Immature natural killer cell (primary cell): ENCODE results near the gene NDUFA8. TPM values are rescaled to one million over a fixed set of nuclear protein-coding genes. Genes with fewer than 3 reads are reported as not detected.

ENCODE experiments used
- DNase-seq, 3 donors: peaks; one replicate each; pipeline ENCODE4 v3.0.0; 2022; ENCODE audit warnings: mixed read lengths in 1 of 3
- H3K27ac Mint-ChIP-seq, 6 donors: one replicate each; pipeline ENCODE4 v1.8.0; 2020; ENCODE audit warnings: mixed read lengths in 6 of 6, mild to moderate bottlenecking in 5 of 6, inconsistent platforms in 4 of 6, moderate library complexity in 3 of 6
- H3K27me3 Mint-ChIP-seq, 3 donors: one replicate each; pipeline ENCODE4 v1.8.0; 2020 to 2021; ENCODE audit warnings: low read depth in 3 of 3, mild to moderate bottlenecking in 3 of 3, mixed read lengths in 3 of 3, moderate library complexity in 3 of 3, inconsistent platforms in 1 of 3
- H3K36me3 Mint-ChIP-seq, 3 donors: one replicate each; pipeline ENCODE4 v1.8.0; 2020; ENCODE audit warnings: mixed read lengths in 3 of 3, inconsistent platforms in 2 of 3, mild to moderate bottlenecking in 2 of 3
- H3K4me1 Mint-ChIP-seq, 2 donors: one replicate each; pipeline ENCODE4 v1.8.0; 2020; ENCODE audit warnings: inconsistent platforms in 2 of 2, mild to moderate bottlenecking in 2 of 2, mixed read lengths in 2 of 2, moderate library complexity in 1 of 2
- H3K4me3 Mint-ChIP-seq, 5 donors: one replicate each; pipeline ENCODE4 v1.8.0; 2020; ENCODE audit warnings: mild to moderate bottlenecking in 5 of 5, mixed read lengths in 5 of 5, inconsistent platforms in 3 of 5, moderate library complexity in 3 of 5
- H3K9me3 Mint-ChIP-seq, 6 donors: one replicate each; pipeline ENCODE4 v1.8.0; 2020; ENCODE audit warnings: mild to moderate bottlenecking in 6 of 6, mixed read lengths in 6 of 6, inconsistent platforms in 4 of 6, moderate library complexity in 3 of 6
- polyA plus RNA-seq, 3 donors: library from polyadenylated mRNA; unstranded; fragments of 300-500 nt; fragmentation: Illumina TruSeq; gene quantifications; one replicate each; pipeline ENCODE4 v1.2.3, GENCODE V29; 2021

Gene NDUFA8
- polyA plus RNA-seq, 3 donors from 2014 or later, result 67.9 to 89.2 (median 79.3) TPM

DNA sequence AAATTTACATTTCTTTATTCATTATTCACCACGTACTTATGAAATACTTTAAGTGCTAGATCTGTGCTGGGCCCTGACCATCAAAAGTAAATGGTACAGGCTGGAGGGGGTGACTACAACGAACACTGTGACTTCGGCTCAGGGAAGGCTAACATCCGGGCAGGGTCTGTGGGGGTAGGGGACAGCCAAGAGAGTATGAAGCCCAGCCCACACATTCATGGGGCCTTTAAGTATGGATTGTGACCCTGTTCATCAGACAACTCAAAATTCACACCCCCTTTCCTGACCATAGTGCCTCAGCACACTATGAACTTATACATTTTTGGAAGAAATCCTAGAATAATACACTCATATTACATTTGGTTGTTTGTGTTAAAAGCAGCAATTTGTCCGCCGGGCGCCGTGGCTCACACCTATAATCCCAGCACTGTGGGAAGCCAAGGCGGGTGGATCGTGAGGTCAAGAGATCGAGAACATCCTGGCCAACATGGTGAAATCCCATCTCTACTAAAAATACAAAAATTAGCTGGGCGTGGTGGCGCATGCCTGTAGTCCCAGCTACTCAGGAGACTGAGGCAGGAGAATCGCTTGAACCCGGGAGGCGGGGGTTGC is 33.4 kb upstream of the NDUFA8 start:
- H3K9me3 Mint-ChIP-seq, result no peaks in the 10 kb centered on the region
- no peak for DNase-seq
- H3K4me1 Mint-ChIP-seq, result no peaks in the 10 kb centered on the region
- H3K27me3 Mint-ChIP-seq, result peaks cover 0 to 5% (median 0%) of the 10 kb centered on the region in 3 donors
- no peak overlapping the region for H3K27ac Mint-ChIP-seq
- H3K36me3 Mint-ChIP-seq, result no peaks in the 10 kb centered on the region
- no peak overlapping the region for H3K4me3 Mint-ChIP-seq

DNA sequence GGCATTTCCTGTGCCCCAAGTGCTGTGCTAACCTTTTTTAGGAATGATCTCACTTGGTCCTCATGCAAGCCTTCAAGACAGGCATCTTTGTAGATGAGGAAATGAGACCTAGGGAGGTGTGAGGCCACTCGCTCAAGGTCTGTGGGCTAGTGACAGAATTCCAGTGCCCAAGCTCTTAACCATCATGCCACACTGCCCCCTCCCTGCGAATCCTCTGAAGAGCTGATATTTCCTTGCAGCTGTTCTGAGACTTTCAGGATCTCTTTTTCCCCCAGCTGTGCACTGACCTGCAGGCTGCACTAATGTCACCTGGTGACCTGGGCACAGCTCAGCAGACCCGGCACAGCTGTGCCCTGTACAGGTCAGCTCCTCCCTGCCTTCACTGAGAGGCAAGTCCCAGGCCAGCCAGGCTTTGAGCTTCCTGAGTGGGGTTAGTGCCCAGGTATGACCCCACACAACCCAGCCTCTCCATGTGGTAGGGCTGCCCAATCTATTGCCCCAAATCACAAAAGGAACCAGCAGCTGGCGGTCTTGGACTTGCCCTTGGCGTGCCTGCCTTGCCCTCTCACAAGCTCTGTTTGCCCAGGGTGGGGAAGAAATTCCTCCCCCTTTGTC is 32.8 kb upstream of the NDUFA8 start:
- Mint-ChIP-seq H3K27me3 (peaks cover 0 to 6% (median 0%) of the 10 kb centered on the region in 3 donors), H3K27ac (no peak overlapping the region), H3K4me3 (no peak overlapping the region), H3K36me3 (no peaks in the 10 kb centered on the region), H3K4me1 (no peaks in the 10 kb centered on the region), H3K9me3 (no peaks in the 10 kb centered on the region)
- DNase-seq, result no peak

DNA sequence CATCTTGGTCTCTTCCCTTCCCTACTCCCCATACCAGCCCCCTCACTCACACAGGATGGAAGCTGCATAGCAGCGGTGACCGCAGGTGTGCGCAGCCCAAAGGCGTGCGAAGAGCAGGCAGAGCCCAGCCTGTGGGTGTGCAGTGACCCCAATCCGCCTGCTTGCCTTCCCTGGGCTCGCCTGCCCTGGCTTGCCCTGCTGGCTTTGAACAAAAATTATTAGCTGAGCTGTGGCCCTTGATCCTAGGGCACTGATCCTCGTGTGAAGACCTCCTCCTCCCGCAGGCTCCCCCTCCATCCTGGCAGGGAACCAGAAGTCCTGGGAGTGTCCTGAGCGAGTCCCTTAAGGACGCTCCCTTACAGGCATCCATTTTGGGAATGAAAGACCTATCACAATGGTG is 32.0 kb upstream of the NDUFA8 start:
- Mint-ChIP-seq H3K4me1 (no peaks in the 10 kb centered on the region), H3K9me3 (no peaks in the 10 kb centered on the region), H3K27me3 (peaks cover 0 to 6% (median 0%) of the 10 kb centered on the region in 3 donors), H3K4me3 (no peak overlapping the region), H3K36me3 (no peaks in the 10 kb centered on the region), H3K27ac (no peak overlapping the region)
- DNase-seq, result no peak

DNA sequence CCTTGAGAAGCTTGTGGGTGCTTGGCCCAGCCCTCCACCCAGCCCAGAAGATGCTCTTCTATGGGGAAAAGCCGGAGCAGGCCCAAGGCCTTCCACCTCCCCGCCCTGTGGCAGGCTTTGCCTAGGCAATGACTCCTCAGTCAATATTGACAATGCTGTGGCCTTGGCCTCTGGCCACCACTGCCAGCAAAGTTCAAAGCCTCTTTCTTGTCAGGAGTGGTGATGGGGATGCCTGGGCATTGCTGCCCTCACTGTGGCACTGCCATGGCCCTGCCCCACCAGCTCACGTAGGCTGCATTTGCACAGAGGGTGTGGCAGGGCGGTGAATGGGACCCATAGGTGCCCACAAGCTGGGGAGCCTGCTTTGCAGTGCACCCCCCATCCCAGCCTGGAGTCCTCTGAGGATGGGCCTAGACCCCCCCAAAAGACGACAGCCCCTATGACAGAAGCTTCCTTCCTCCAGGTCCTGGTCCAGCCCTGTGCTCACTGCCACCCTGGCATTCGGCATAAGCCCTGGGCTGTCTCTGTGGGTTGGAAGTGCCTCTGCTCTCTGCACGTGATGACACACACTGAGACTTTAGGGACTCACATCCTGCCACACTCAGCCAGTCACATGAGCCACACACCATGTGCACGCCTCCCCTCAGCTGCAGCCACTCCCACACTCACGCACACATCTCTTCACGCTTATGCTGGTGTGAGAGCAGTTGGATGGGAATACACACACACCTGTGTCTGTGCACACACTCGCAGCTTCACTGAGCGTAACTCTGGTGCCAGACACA is 31.2 kb upstream of the NDUFA8 start:
- no peaks in the 10 kb centered on the region for H3K36me3 Mint-ChIP-seq
- H3K27ac Mint-ChIP-seq, result no peak overlapping the region
- no peak overlapping the region for H3K4me3 Mint-ChIP-seq
- H3K27me3 Mint-ChIP-seq, result peaks cover 0 to 4% (median 0%) of the 10 kb centered on the region in 3 donors
- no peaks in the 10 kb centered on the region for H3K9me3 Mint-ChIP-seq
- DNase-seq, result no peak
- H3K4me1 Mint-ChIP-seq, result no peaks in the 10 kb centered on the region

DNA sequence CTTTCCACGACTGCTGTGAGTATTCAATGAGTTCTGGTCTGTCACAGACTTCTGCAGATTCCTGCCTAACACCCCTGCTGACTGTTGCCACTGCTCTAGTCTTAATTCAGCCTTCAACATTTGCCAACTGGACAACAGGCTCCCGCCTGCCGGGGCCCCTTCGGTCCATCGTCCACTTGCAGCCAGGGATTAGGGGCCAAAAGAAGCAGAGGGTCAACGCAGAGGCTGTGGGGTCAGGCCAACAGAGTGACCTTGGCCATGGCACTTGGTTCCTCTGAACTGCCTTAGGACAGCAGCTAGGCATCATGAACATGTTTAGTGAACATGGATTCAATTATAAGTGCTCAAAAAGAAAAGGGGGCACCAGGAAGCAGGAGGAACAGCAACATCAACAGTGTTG is 28.8 kb upstream of the NDUFA8 start:
- H3K9me3 Mint-ChIP-seq, result no peaks in the 10 kb centered on the region
- H3K4me1 Mint-ChIP-seq, result no peaks in the 10 kb centered on the region
- peaks cover 0 to 4% (median 0%) of the 10 kb centered on the region in 3 donors for H3K27me3 Mint-ChIP-seq
- no peaks in the 10 kb centered on the region for H3K36me3 Mint-ChIP-seq
- no peak for DNase-seq
- H3K4me3 Mint-ChIP-seq, result no peak overlapping the region
- no peak overlapping the region for H3K27ac Mint-ChIP-seq

DNA sequence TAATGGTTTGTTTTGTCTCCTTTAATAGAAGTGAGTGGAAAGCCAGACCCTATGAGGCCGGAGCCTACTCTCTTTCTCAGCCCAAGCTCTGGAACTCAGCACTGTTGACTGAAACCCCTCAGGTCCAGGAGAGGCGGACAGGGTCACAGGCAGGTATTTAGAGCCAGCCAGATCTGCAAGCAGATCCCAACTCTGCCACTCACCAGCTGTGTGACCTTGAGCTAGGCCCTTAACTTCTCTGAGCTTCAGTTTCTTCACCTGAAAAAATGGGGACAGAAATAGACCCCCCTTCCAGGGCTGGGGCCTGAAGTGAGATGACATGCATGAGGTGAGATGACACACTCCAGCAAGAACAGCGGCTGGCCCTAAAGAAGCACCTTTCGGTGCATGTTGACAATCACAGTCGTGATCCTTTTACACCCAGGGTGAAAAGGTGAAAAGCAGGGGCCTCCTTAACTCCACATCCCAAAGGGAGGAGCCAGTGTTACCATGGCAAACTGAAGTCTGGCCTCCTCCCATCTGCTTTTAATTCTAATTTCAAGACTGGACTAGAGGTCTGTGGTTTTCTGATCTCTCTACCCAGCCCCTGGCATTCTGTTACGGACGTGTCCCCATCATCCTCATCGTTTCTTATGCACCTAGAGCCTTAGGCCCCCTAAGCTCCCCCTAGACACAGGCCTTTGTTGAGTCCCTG is 27.3 kb upstream of the NDUFA8 start:
- no peak for DNase-seq
- Mint-ChIP-seq H3K36me3 (no peaks in the 10 kb centered on the region), H3K9me3 (no peaks in the 10 kb centered on the region), H3K27me3 (peaks cover 2 to 3% (median 3%) of the 10 kb centered on the region in 3 donors), H3K4me3 (no peak overlapping the region), H3K27ac (no peak overlapping the region), H3K4me1 (no peaks in the 10 kb centered on the region)

DNA sequence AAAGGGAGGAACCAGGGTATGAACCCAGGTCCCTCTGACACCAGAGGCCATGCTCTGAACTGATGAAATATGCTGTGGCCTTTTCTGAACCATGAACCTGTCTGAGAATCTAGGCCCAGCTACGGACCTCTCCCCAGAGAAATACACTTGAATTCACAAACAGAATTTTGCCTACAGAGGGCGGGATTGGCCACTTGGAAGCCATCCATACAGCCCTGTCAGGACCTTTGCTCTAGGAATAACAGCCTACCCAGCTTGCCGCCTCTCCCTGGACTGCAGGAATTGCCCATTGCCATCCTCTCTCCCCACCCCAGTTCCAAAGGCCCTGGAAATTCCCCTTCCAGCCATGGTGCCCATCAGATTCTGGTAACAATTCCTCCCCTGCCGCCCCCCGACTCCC is 26.7 kb upstream of the NDUFA8 start:
- no peaks in the 10 kb centered on the region for H3K36me3 Mint-ChIP-seq
- H3K27ac Mint-ChIP-seq, result no peak overlapping the region
- DNase-seq, result no peak
- no peaks in the 10 kb centered on the region for H3K9me3 Mint-ChIP-seq
- H3K4me1 Mint-ChIP-seq, result no peaks in the 10 kb centered on the region
- H3K27me3 Mint-ChIP-seq, result peaks cover 1 to 3% (median 3%) of the 10 kb centered on the region in 3 donors
- H3K4me3 Mint-ChIP-seq, result no peak overlapping the region

DNA sequence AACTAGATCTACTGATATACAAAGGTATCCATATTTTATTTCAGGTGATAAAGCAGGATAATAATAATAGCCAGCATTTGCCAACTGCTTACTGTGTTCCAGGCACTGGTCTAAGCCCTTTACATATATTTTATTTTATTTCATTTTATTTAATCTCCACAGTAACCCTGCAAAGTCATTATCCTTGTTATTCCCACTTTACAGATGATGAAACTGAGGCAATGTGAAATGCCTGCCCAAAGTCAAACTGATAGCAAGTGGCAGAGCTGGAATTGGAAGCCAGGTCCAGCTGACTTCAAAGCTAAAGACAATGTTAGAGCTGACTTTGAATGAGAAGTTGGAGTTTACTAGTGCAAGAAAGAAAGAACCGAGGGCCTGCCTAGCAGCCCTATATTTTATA is 25.0 kb upstream of the NDUFA8 start:
- H3K27me3 Mint-ChIP-seq, result peaks cover 1 to 3% (median 3%) of the 10 kb centered on the region in 3 donors
- no peak for DNase-seq
- no peaks in the 10 kb centered on the region for H3K36me3 Mint-ChIP-seq
- no peak overlapping the region for H3K4me3 Mint-ChIP-seq
- no peak overlapping the region for H3K27ac Mint-ChIP-seq
- no peaks in the 10 kb centered on the region for H3K4me1 Mint-ChIP-seq
- H3K9me3 Mint-ChIP-seq, result no peaks in the 10 kb centered on the region

DNA sequence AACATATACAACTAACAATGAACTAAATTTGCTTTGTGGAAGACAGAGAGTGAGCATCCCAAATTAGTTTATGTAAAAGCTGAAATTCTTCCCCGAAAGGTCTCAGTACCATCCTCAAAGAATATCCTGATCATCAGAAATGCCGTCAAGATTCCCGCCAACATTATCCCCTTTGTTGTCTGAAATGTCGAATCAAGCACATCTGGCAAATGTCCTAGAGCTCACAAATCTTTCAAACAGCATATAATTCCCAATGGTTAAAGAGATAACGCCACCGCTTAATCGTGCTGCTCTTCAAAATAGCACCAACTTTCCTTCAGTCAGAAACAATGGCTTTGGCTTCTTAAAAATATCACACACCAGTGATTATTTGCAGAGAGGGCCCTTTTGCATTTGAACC is 23.9 kb upstream of the NDUFA8 start:
- Mint-ChIP-seq H3K36me3 (no peaks in the 10 kb centered on the region), H3K9me3 (no peaks in the 10 kb centered on the region), H3K4me3 (no peak overlapping the region), H3K27ac (no peak overlapping the region), H3K27me3 (peaks cover 1 to 3% (median 3%) of the 10 kb centered on the region in 3 donors), H3K4me1 (no peaks in the 10 kb centered on the region)
- no peak for DNase-seq

DNA sequence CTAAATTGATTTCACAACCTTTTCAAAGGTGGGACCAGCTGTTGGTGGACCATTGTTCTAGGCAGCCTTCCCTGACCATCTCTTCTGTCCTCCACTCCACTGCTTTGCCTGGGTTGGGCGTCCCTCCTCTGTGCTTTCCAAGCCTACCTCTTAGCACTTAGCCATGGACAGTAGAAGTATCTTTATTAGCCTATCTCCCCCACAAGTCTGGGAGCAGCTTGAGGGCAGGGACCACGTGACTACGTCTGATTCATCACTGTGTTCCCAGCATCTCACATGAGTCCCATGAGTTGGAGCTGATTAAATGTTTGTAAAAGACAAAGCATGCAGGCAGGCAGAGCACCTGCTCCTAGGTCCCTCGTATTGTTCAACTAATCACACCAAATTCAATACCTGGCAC is 21.1 kb upstream of the NDUFA8 start:
- no peak for DNase-seq
- Mint-ChIP-seq H3K4me3 (no peak overlapping the region), H3K4me1 (no peaks in the 10 kb centered on the region), H3K27me3 (peaks cover 0 to 7% (median 3%) of the 10 kb centered on the region in 3 donors), H3K36me3 (no peaks in the 10 kb centered on the region), H3K27ac (no peak overlapping the region), H3K9me3 (no peaks in the 10 kb centered on the region)

DNA sequence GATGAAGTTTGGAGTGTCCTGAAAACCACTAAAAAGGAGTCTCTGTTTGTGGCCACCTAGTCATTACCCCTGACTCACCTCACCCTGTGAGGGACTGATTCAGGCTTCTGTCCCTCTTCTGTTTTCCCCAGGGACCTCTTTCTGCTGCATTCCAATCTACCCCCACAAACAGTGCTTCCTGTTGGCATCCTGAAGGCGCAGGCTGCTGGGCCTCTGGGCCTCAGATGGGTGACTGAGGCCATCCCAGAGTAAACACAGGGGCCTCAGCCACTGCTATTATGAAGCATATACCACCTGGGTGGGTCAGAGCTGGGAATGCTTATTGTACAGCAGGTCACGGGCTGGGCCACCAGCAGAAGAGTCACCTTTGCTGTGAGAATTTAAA is 20.1 kb upstream of the NDUFA8 start:
- no peaks in the 10 kb centered on the region for H3K9me3 Mint-ChIP-seq
- no peak overlapping the region for H3K4me3 Mint-ChIP-seq
- H3K27ac Mint-ChIP-seq, result no peak overlapping the region
- peaks cover 0 to 7% (median 7%) of the 10 kb centered on the region in 3 donors for H3K27me3 Mint-ChIP-seq
- no peak for DNase-seq
- no peaks in the 10 kb centered on the region for H3K36me3 Mint-ChIP-seq
- H3K4me1 Mint-ChIP-seq, result no peaks in the 10 kb centered on the region

DNA sequence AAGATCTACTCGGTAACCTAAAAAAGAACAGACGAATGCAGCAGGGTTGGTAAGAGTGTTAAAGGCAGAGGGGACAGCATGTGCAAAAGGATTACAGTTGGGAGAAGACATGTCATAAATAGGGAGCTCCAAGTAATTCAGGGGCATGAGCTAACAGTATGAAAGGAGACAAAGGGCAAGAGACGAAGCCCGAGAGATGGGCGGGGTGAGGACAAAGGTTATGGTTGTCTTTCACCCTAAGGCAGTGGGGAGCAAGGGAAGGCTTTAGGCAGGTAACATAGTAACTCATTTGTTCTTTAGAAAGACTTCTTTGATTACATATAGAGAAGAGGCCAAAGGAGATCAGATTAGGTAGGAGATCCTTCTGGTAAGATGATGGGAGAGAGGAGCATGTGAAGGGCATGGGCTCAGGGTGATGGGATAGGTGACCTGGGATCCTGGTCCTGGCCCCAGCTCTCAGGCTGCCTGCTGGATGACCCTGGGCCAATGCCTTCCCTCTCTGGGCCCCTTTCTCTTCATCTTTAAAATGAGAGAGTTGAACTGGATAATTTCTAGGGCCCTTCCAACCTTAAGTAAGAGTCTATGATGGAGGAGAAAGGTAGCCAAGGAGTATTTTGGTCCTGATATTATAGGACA is 19.6 kb upstream of the NDUFA8 start:
- Mint-ChIP-seq H3K4me3 (no peak overlapping the region), H3K4me1 (no peaks in the 10 kb centered on the region), H3K27ac (no peak overlapping the region), H3K9me3 (no peaks in the 10 kb centered on the region), H3K36me3 (no peaks in the 10 kb centered on the region), H3K27me3 (peaks cover 0 to 7% (median 7%) of the 10 kb centered on the region in 3 donors)
- DNase-seq, result no peak

DNA sequence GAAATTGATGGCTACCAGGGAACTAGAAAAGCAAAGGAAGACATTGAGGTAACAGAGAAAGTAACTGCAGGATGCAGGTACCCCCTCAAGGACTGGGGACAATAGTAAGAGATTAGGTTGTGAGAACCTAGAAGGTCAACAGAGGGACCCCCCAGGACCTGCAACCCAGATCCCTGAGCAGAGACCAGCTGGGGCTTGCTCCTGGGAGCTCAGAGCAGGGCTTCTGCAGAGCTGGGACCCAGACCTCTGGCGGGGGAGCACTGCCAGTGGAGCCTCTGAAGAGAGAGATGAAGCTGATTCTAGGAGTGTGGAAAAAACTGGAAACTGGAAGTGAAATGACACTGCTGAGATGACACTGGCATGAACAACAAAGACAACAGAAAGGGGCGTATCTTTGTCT is 17.3 kb upstream of the NDUFA8 start:
- no peaks in the 10 kb centered on the region for H3K36me3 Mint-ChIP-seq
- no peak overlapping the region for H3K27ac Mint-ChIP-seq
- no peaks in the 10 kb centered on the region for H3K9me3 Mint-ChIP-seq
- H3K4me3 Mint-ChIP-seq, result no peak overlapping the region
- no peaks in the 10 kb centered on the region for H3K4me1 Mint-ChIP-seq
- H3K27me3 Mint-ChIP-seq, result peaks cover 2 to 8% (median 6%) of the 10 kb centered on the region in 3 donors
- no peak for DNase-seq

DNA sequence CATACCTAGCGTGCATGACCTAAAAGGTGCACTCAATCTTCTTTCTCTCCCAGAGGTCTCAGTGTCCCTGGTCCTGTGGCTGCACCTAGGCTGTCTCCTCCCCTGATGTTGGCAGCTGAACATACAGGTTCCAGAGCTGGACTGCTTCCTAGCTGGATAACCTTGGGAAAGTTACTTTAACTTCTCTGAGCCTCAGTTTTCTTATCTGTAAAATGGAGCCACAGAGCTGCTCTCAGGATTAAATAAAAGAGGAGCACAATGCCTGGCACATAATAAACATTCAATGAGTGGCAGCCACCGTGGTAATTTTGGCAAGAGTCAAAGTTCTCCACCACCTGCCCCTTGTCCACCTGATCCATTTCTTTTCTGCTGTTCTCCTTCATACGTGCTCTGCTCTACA is 14.1 kb upstream of the NDUFA8 start:
- Mint-ChIP-seq H3K4me3 (no peak overlapping the region), H3K4me1 (no peaks in the 10 kb centered on the region), H3K27ac (no peak overlapping the region), H3K27me3 (peaks cover 5 to 9% (median 8%) of the 10 kb centered on the region in 3 donors), H3K9me3 (no peaks in the 10 kb centered on the region), H3K36me3 (no peaks in the 10 kb centered on the region)
- DNase-seq, result no peak
